HCT116 (cell line): ENCODE data around the gene DSTYK. TPM values are rescaled to one million over a fixed set of nuclear protein-coding genes. Genes with fewer than 3 reads are reported as not detected.

ENCODE experiments used
- ATAC-seq: fragments of 200-7000 bp; cut with Tn5 transposase; 2 replicates; pipeline ENCODE4 v1.9.1; 2020; ENCODE audit warnings: mild to moderate bottlenecking, moderate library complexity
- BruUV-seq: library from RNA; stranded (reverse); fragments of 400-500 nt; replicated peaks from 2 replicates; lab custom pipeline; 2021; lab: Mats Ljungman, UMichigan
- CTCF ChIA-PET: fragments of 300-600 bp; sonication (Branson Sonifier 250); formaldehyde crosslinking; loops from one replicate; lab custom pipeline; 2021; ENCODE audit warnings: antibody characterized with exemption; lab: Charles Lee
- POLR2A ChIA-PET: fragments of 300-600, 350-600 bp; sonication (Branson Sonifier 250); formaldehyde crosslinking; loops from one replicate; lab custom pipeline; 2021; ENCODE audit warnings: antibody characterized with exemption; lab: Charles Lee
- RAD21 ChIA-PET, 2 experiments: fragments of 300-600 bp; sonication (Branson Sonifier 250); formaldehyde crosslinking; loops; one replicate each; lab custom pipeline; 2023; ENCODE audit warnings: low total read pairs in 2 of 2; ENCODE audit not compliant: uncharacterized antibody in 2 of 2, unreplicated experiment in 2 of 2, low non-redundant PET in 1 of 2; lab: Charles Lee
- DNase-seq: peaks from one replicate; pipeline ENCODE4 v3.0.0-alpha.2; 2010; ENCODE audit warnings: low read depth, low spot score
- H2AFZ ChIP-seq: fragments of 200-600 bp; shearing (Covaris generic), sonication (generic); 2 replicates; pipeline ENCODE4 v1.6.1; 2017; ENCODE audit warnings: low read depth, mixed run types, mixed read lengths, antibody characterized with exemption, low read length; ENCODE audit not compliant: poor library complexity, severe bottlenecking
- H3K27ac ChIP-seq: 2 replicates; pipeline ENCODE4 v1.5.1; 2012; ENCODE audit warnings: low read depth, low read length
- H3K27me3 ChIP-seq: fragments of 200-600 bp; sonication (generic); 2 replicates; pipeline ENCODE4 v1.6.1; 2016; ENCODE audit warnings: mixed run types, low read length, mixed read lengths; ENCODE audit not compliant: insufficient read depth
- H3K36me3 ChIP-seq, 2 experiments: fragments of 200-500 bp in 1 of 2; fragments of 200-600 bp in 1 of 2; sonication (Bioruptor generic) in 1 of 2; sonication (generic) in 1 of 2; 2 replicates each; pipeline versions ENCODE4 v1.5.1 to v1.6.1; 2014 to 2016; ENCODE audit warnings: low read length in 2 of 2, inconsistent platforms in 1 of 2, mixed read lengths in 1 of 2, mixed run types in 1 of 2; ENCODE audit not compliant: insufficient read depth in 2 of 2, control insufficient read depth in 1 of 2
- H3K4me1 ChIP-seq, 2 experiments: fragments of 200-600 bp in 1 of 2; sonication (generic) in 1 of 2; 2 replicates each; pipeline versions ENCODE4 v1.5.1 to v1.6.1; 2012 to 2017; ENCODE audit warnings: low read length in 2 of 2, inconsistent platforms in 1 of 2, mild to moderate bottlenecking in 1 of 2, mixed read lengths in 1 of 2, mixed run types in 1 of 2, moderate library complexity in 1 of 2; ENCODE audit not compliant: insufficient read depth in 2 of 2, control insufficient read depth in 1 of 2
- H3K4me2 ChIP-seq: fragments of 200-600 bp; sonication (generic); 2 replicates; pipeline ENCODE4 v1.6.1; 2017; ENCODE audit warnings: mixed run types, low read length, mixed read lengths
- H3K4me3 ChIP-seq, 2 experiments: fragments of 200-600 bp in 1 of 2; sonication (generic) in 1 of 2; replicated peaks in 1 of 2; 2 replicates each; pipeline ENCODE4 v1.5.1; 2011 to 2016; ENCODE audit warnings: low read length in 2 of 2, control low read depth in 1 of 2, low read depth in 1 of 2, mild to moderate bottlenecking in 1 of 2, mixed read lengths in 1 of 2, mixed run types in 1 of 2
- H3K79me2 ChIP-seq: fragments of 200-600 bp; sonication (generic); 2 replicates; pipeline ENCODE4 v1.6.1; 2017; ENCODE audit warnings: mild to moderate bottlenecking, mixed run types, low read length, moderate library complexity, mixed read lengths; ENCODE audit not compliant: insufficient read depth
- H3K9ac ChIP-seq: fragments of 200-600 bp; sonication (generic); 2 replicates; pipeline ENCODE4 v1.6.1; 2016; ENCODE audit warnings: low read length, mixed read lengths
- H3K9me2 ChIP-seq: fragments of 200-600 bp; sonication (generic), shearing (Covaris generic); 2 replicates; pipeline ENCODE4 v1.6.1; 2017; ENCODE audit warnings: mixed run types, mild to moderate bottlenecking, moderate library complexity; ENCODE audit not compliant: insufficient read depth
- H3K9me3 ChIP-seq, 2 experiments: fragments of 200-500 bp in 1 of 2; fragments of 200-600 bp in 1 of 2; sonication (Bioruptor generic) in 1 of 2; sonication (generic) in 1 of 2; 2 replicates each; pipeline ENCODE4 v1.6.1; 2014 to 2017; ENCODE audit warnings: low read length in 2 of 2, mixed read lengths in 2 of 2, inconsistent platforms in 1 of 2, low read depth in 1 of 2, mild to moderate bottlenecking in 1 of 2, mixed run types in 1 of 2, moderate library complexity in 1 of 2; ENCODE audit not compliant: control insufficient read depth in 1 of 2, insufficient read depth in 1 of 2
- H4K20me1 ChIP-seq: fragments of 200-600 bp; sonication (generic), shearing (Covaris generic); 2 replicates; pipeline ENCODE4 v1.6.1; 2017; ENCODE audit warnings: mixed run types, mild to moderate bottlenecking, moderate library complexity; ENCODE audit not compliant: insufficient read depth
- CBX3 ChIP-seq: IDR thresholded peaks from 2 replicates; pipeline ENCODE4 v1.6.1; 2012; ENCODE audit warnings: low read depth
- CEBPB ChIP-seq: IDR thresholded peaks from 2 replicates; pipeline ENCODE4 v1.6.1; 2012; ENCODE audit warnings: low read depth
- ELF1 ChIP-seq: IDR thresholded peaks from 2 replicates; pipeline ENCODE4 v1.6.1; 2012; ENCODE audit warnings: low read depth, borderline replicate concordance
- EZH2 ChIP-seq: fragments of 200-600 bp; sonication (generic); IDR thresholded peaks from 2 replicates; pipeline ENCODE4 v1.6.1; 2017; ENCODE audit warnings: antibody characterized with exemption, mixed run types
- EZH2phosphoT487 ChIP-seq: fragments of 200-600 bp; IDR thresholded peaks from 2 replicates; pipeline ENCODE4 v1.6.1; 2018; ENCODE audit warnings: antibody characterized with exemption, borderline replicate concordance
- FOSL1 ChIP-seq: IDR thresholded peaks from 2 replicates; pipeline ENCODE4 v1.6.1; 2012; ENCODE audit warnings: low read depth
- JUND ChIP-seq: IDR thresholded peaks from 2 replicates; pipeline ENCODE4 v1.6.1; 2012
- POLR2A ChIP-seq: IDR thresholded peaks from 2 replicates; pipeline ENCODE4 v1.7.0; 2011; ENCODE audit warnings: borderline replicate concordance; ENCODE audit not compliant: insufficient read depth, insufficient read length; ENCODE audit errors: extremely low read depth
- POLR2AphosphoS5 ChIP-seq: IDR thresholded peaks from 2 replicates; pipeline ENCODE4 v1.6.1; 2011; ENCODE audit warnings: mild to moderate bottlenecking, low read depth, low read length, moderate library complexity
- RAD21 ChIP-seq: IDR thresholded peaks from 2 replicates; pipeline ENCODE4 v1.6.1; 2012; ENCODE audit warnings: low read depth, mild to moderate bottlenecking
- REST ChIP-seq: IDR thresholded peaks from 2 replicates; pipeline ENCODE4 v1.6.1; 2012; ENCODE audit warnings: low read depth
- SIN3A ChIP-seq: IDR thresholded peaks from 2 replicates; pipeline ENCODE4 v1.6.1; 2012; ENCODE audit warnings: low read depth
- SP1 ChIP-seq: IDR thresholded peaks from 2 replicates; pipeline ENCODE4 v1.6.1; 2012; ENCODE audit warnings: low read depth
- SRF ChIP-seq: IDR thresholded peaks from 2 replicates; pipeline ENCODE4 v1.6.1; 2012; ENCODE audit warnings: low read depth
- YY1 ChIP-seq: IDR thresholded peaks from 2 replicates; pipeline ENCODE4 v1.6.1; 2011; ENCODE audit warnings: low read length, low read depth, moderate library complexity, mild to moderate bottlenecking; ENCODE audit not compliant: insufficient replicate concordance; ENCODE audit errors: extremely low read depth
- ZFX ChIP-seq: fragments of 450-650 bp; IDR thresholded peaks from 2 replicates; pipeline ENCODE4 v1.6.1; 2017
- intact Hi-C: fragments of 100-400 bp; cut with micrococcal nuclease; formaldehyde crosslinking; loops from 2 replicates; pipeline ENCODE4 v1.10.0; 2022
- total RNA-seq: library from RNA; stranded (reverse); gene quantifications from one replicate; pipeline ENCODE4 v1.2.1, GENCODE V29; 2021; ENCODE audit not compliant: unreplicated experiment
- TF ChIP-seq, protein P1 (sequence below): IDR thresholded peaks from 2 replicates; pipeline ENCODE4 v1.6.1; 2012
- TF ChIP-seq, protein P2 (sequence below): IDR thresholded peaks from 2 replicates; pipeline ENCODE4 v1.6.1; 2011; ENCODE audit warnings: mild to moderate bottlenecking, low read length, moderate library complexity; ENCODE audit not compliant: insufficient replicate concordance; ENCODE audit errors: extremely low read depth

DSTYK gene
- total RNA-seq, 1 experiment from 2014 or later: 6.6 TPM

DNA sequence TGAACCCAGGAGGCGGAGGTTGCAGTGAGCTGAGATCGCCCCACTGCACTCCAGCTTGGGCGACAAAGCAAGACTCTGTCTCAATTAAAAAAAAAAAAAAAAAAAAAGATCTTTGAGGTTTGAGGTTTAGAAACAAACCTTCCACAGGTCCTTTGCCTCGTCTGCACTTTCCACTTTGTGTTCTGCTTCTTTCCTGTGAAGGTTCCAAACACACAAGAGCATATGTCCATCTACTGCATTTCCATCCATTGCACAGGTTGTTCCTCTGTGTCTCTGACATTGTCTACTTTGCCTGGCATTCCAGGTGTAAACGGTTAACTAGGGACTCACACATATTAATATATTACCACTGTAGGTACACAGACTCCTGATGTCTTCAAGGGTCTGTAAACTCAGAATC is 40.1 kb downstream of the DSTYK start:
- Histone ChIP-seq H3K9me2 (no peaks in the 10 kb centered on the region), H4K20me1 (no peaks in the 10 kb centered on the region), H3K9me3 (no peaks in the 10 kb centered on the region), H3K9ac (no peak overlapping the region), H3K79me2 (no peaks in the 10 kb centered on the region), H3K4me1 (peaks cover 15 to 28% of the 10 kb centered on the region in 2 experiments), H2AFZ (no peak overlapping the region), H3K36me3 (no peaks in the 10 kb centered on the region)
- RAD21 ChIA-PET: no interaction called here
- DNase-seq (no peak), ATAC-seq (no peak)
- intact Hi-C loops: no loop called here
- no TSS peak for BruUV-seq
- CTCF ChIA-PET: no interaction called here
- TF ChIP-seq SP1: no peak
- no peak for TF ChIP-seq REST
- TF ChIP-seq, protein P1, sequence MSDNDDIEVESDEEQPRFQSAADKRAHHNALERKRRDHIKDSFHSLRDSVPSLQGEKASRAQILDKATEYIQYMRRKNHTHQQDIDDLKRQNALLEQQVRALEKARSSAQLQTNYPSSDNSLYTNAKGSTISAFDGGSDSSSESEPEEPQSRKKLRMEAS: no peak
- no peak for TF ChIP-seq FOSL1
- no peak for TF ChIP-seq SRF
- TF ChIP-seq ZFX: no peak
- TF ChIP-seq POLR2AphosphoS5: no peak
- no peak for TF ChIP-seq ELF1
- TF ChIP-seq POLR2A: no peak
- no peak for TF ChIP-seq EZH2phosphoT487
- no peak for TF ChIP-seq CEBPB
- no peak for TF ChIP-seq JUND
- TF ChIP-seq YY1: no peak
- no peak for TF ChIP-seq EZH2
- TF ChIP-seq, protein P2, sequence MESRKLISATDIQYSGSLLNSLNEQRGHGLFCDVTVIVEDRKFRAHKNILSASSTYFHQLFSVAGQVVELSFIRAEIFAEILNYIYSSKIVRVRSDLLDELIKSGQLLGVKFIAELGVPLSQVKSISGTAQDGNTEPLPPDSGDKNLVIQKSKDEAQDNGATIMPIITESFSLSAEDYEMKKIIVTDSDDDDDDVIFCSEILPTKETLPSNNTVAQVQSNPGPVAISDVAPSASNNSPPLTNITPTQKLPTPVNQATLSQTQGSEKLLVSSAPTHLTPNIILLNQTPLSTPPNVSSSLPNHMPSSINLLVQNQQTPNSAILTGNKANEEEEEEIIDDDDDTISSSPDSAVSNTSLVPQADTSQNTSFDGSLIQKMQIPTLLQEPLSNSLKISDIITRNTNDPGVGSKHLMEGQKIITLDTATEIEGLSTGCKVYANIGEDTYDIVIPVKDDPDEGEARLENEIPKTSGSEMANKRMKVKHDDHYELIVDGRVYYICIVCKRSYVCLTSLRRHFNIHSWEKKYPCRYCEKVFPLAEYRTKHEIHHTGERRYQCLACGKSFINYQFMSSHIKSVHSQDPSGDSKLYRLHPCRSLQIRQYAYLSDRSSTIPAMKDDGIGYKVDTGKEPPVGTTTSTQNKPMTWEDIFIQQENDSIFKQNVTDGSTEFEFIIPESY: no peak
- TF ChIP-seq CBX3: no peak
- no peak for TF ChIP-seq SIN3A
- TF ChIP-seq RAD21: no peak
- TF ChIP-seq, all 23 proteins: peak for 0
- no peaks in the 10 kb centered on the region for H3K27me3 ChIP-seq
- POLR2A ChIA-PET: no interaction called here
- H3K27ac ChIP-seq: no peak overlapping the region
- H3K4me3 ChIP-seq: no peak overlapping the region
- no peak overlapping the region for H3K4me2 ChIP-seq
